Stimulated activated CD8-positive, alpha-beta memory T cell treated with anti-CD3 and anti-CD28 coated beads, Interleukin-12 subunit alpha, Interleukin-12 subunit beta, amount 100 ng/mL, for 24 hours (primary cell): ENCODE results near the gene SLCO3A1.

Experiments
- DNase-seq: peaks from one replicate; pipeline ENCODE4 v3.0.0-alpha.2; 2020; ENCODE audit errors: extremely low read depth

SLCO3A1 gene

DNA sequence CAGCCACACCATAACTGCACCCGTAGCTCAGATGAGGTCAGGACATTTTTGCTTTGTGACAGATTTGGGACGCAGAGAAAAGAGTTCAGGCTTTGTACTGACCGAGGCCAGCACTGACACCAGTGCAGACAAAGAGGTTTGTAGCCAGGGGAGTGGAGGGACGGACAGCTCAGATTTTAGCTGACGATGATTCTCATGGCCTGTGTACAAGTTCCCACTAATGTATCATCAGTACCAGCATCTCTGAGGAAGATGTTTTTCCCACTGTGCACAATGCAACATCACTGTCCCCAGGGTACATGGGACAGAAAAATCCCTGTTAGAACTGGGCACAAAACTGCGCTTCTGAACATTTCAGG, 112.7 kb downstream of the SLCO3A1 start:
- no peak for DNase-seq

- DNase-seq: no peak
Observed at GRCh38 chr15:91967935-91968606, 114.6 kb downstream of the SLCO3A1 start.

DNA sequence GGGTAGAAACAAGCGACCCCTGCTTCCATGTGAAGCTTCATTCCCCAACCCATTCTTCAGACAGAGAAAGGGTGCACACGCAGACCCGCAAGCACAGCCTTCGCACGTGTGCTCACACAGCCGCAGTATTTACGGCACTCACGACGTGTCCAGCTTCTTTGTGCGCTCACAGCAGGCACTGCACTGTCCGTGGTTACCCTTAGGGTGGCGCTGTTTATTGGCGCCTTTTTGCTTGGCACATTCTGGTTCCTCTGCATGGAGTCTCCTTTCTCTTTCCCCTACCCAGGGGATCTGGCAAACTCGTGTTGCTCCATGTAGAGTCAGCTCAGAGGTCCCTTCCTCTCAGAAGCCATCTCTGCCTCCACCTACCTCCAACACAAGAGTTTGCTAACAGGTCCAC, 115.1 kb downstream of the SLCO3A1 start:
- no peak for DNase-seq

- no peak for DNase-seq
Observed at GRCh38 chr15:91970142-91970541, 116.6 kb downstream of the SLCO3A1 start.

DNA sequence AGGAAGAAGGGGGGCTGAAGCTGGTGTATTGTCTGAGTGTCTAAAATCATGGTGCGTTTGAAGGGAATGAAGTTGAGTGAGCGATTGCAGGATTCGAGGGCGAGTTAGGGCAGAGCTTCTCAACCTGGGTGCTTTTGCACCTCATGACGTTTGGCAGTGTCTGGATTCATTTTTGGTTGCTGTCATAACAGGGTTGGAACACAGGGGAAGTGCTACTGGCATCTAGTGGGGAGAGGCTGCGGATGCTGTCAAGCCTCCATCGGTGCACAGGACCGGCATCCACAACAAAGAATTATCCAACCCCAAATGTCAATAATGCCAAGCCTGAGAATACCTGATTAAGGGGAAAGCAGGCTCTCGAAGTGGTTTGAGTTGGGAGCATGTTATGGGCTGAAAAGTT, 120.0 kb downstream of the SLCO3A1 start:
- no peak for DNase-seq

- no peak for DNase-seq
Observed at GRCh38 chr15:91974321-91974720, 120.8 kb downstream of the SLCO3A1 start.

DNA sequence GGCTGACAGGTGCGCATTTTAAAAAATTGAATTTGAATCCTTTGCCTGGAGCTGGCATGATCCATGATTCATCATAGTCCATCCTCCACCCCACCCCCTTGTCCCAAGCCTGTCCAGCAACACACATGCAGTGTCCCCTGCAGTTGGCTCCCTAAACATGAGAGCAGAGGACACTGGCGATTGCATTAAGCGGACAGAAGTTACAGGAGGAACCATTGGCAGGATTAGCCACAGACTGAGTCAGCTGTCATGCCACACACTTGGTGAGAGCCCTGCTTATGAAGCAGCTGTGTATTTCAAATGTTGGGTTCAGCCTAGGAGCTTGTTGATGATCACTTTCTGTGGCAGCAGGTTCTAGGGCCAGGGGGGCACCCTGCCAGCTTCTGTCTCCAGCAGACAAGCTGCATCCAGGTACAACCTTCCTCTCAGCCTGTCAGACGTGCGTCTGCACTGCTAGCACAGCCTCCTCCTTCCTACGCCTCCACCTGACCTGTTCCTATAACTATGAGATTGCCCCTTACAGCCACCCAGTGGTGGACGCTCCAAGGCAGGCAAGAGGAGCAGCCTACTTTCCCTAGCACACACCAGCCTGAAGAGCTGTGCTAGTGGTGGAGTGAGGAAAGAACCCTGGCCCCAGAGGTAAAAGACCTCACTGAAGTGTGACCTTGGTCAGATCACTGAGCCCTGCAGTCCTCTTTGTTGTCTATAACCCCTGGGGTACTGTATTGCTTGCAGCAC, 121.9 kb downstream of the SLCO3A1 start:
- DNase-seq: no peak

DNA sequence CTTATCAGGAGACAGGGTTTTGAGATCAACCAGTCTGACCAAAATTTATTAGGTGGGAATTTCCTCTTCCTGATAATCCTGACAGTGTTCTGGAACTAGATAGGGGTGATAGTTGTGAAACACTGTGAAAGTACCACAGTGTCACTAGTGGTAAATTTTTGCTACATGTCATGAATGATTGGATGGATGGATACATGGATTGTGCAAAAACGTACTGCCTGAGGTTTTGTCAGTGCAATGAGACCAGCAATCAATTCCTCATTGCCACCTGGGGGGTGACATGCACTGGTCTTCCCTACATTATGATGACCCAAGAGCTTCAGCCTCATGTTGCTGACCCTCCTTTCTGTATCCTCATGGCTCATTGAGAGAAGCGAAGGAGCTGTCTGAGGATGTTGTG, 123.5 kb downstream of the SLCO3A1 start:
- no peak for DNase-seq

DNA sequence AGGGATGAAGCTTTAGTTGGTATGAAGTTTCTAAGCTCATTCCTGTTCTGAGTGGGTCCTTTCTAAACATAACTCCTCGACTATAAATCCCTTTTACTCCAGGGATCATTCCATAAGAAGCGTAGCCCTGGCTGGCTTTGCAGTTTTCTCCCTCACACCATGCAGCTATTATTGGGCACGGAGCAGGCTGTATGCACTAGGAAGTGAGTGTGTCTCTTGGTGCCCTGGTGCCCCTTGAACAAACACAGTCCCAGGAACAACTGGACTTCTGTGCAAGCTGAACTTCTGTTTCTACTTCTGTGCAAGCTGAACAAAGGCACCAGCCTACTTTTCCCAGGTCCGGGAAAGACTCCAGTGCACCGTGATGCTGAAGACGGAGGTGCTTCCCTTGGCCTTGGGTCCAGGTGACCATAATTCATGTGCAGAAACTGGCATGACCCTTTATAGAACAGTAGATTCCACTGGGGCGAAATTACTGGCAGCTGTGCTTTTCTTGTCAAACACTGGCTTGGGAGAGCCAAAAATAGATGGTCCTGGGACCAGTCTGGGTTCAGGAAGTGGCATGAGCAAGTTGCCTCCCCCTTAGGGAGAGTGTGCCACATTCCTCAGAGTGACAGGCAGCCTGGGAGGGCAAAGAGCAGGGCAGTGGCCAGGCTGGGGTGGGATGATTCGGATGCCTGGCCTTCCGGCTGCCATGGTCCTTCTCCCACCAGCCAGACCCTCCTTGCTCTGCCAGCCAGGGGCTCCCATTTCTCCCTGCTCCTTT, 127.2 kb downstream of the SLCO3A1 start:
- no peak for DNase-seq

- no peak for DNase-seq
Observed at GRCh38 chr15:91981821-91982800, 128.6 kb downstream of the SLCO3A1 start.

- DNase-seq: no peak
Observed at GRCh38 chr15:91983729-91984340, 130.3 kb downstream of the SLCO3A1 start.

DNA sequence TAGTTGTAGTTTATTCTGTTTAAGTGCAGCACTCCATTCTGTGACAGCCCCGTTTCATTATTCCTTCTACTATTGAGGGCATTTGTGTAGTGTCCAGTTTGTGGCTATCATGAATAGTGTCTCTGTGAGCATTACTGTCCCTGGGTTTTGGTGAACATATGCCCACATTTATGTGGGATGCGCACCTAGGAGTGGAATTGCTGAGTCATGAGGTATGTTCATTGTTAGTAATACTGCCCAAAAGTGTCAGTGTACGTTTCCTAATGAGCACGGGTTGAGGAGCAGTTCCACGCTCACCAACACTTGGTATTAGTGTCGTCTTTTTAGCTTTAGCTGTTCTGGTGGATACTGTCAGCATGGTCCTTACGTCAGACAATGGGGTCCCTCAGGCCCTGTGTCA, 131.8 kb downstream of the SLCO3A1 start:
- no peak for DNase-seq

DNA sequence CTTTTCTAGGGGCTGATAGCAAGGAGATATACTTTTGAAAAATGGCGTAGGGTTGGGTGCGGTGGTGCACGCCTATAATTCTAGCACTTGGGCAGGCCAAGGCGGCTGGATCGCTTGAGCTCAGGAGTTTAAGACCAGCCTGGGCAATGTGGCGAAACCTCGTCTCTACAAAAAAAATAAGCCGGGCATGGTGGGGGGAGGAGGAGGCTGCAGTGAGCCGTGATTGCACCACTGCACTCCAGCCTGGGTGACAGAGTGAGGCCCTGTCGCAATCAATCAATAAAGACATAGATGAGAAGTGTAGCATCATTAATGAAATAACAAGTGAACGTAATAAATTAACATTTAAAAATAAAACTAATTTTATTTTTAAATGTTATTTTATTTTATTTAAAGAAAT, 134.6 kb downstream of the SLCO3A1 start:
- no peak for DNase-seq

- DNase-seq: no peak
Observed at GRCh38 chr15:91988655-91989054, 135.1 kb downstream of the SLCO3A1 start.

- DNase-seq: no peak
Observed at GRCh38 chr15:91989821-91990220, 136.3 kb downstream of the SLCO3A1 start.

- DNase-seq: no peak
Observed at GRCh38 chr15:91992945-91993344, 139.4 kb downstream of the SLCO3A1 start.

DNA sequence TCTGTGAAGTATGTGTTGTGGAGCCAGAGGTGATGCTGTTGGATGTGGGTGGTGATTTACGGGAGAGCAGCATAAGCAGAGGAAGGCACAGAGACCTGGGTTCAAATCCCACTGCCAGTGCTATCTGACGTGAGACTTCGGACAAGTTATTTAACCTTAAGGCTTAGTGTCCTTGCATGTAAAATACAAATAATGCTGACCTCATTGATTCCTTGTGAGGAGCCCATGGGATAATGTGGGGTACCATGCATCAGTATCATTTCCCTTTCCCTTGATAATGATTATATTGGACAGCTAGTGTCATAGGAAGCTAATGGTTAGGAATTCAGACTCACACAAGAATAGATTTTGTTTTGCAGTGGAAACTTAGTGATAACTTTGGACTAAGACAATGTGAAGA, 141.6 kb downstream of the SLCO3A1 start:
- DNase-seq: no peak

DNA sequence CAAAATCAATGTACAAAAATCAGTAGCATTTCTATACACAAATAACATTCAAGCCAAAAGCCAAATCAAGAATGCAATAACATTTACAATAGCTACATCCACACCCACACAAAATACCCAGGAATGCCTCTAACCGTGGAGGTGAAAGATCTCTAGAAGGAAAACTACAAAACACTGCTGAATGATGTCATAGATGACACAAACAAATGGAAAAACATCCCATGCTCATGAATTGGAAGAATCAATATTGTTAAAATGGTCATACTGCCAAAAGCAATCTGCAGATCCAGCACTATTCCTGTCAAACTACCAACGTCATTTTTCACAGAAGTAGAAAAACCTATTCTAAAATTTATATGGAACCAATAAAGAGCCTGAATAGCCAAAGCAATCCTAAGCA, 143.7 kb downstream of the SLCO3A1 start:
- no peak for DNase-seq

DNA sequence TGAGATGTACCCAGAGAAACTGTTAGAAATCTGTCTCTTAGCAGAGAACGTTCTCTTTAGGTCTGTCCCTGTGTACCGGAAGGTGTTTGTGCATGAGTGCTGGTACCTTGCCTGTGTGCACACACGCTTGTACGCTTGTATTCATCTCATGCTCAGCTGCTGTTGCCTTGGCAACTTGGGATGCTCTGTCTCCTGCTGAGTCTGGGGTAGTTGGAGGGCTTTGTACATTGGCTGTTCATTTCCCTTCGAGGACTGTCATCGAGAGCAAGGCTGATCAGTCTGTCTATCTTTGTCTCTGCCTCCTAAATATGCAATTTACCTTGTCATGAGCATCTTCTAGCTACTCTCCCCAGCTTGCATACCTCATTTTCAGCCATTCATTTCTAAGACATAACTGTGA, 147.2 kb downstream of the SLCO3A1 start:
- no peak for DNase-seq

DNA sequence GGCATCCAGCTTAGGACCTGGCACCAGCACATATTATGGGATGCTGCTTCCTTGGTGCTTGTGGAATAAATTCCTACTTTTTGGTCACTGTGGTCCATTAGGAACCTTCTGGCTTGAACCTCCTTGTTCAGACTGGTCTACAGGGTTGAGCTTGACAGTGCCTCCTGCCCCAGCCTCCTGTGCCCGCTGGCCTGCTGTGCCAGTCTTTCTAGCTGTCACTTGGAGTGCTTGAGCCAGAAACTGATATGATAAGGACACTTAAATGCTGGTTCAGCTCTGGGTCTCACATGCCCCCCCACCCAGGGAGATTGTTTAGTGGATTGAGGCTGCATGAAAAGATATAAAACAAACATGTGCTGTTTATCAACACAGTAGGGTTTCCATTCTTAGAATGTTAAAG, 147.8 kb downstream of the SLCO3A1 start:
- no peak for DNase-seq

GRCh38 chr15:92002666-92003065, 149.2 kb downstream of the SLCO3A1 start:
- no peak for DNase-seq
